Astrocyte (in vitro differentiated cells and primary cell): ENCODE results near the gene DVL3. TPM values are rescaled to one million over a fixed set of nuclear protein-coding genes. Genes with fewer than 3 reads are reported as not detected.

Experiments used
- DNase-seq: peaks from one replicate; pipeline ENCODE4 v3.0.0-alpha.2; 2010; ENCODE audit warnings: low read depth
- FAIRE-seq: peaks from 2 replicates; lab custom pipeline; 2011; peaks lifted over from hg19 to GRCh38; lab: Jason Lieb, UNC
- H2AFZ ChIP-seq: 2 replicates; pipeline ENCODE4 v1.6.0; 2012; ENCODE audit warnings: low read depth, low read length, inconsistent platforms
- H3K27ac ChIP-seq: 2 replicates; pipeline ENCODE4 v1.5.1; 2011; ENCODE audit warnings: low read depth, low read length, inconsistent platforms
- H3K27me3 ChIP-seq: 2 replicates; pipeline ENCODE4 v1.6.0; 2011; ENCODE audit warnings: low read length, inconsistent platforms; ENCODE audit not compliant: insufficient read depth
- H3K36me3 ChIP-seq: 2 replicates; pipeline ENCODE4 v1.5.1; 2011; ENCODE audit warnings: low read length, inconsistent platforms; ENCODE audit not compliant: insufficient read depth
- H3K4me1 ChIP-seq: 2 replicates; pipeline ENCODE4 v1.5.1; 2011; ENCODE audit warnings: low read length, inconsistent platforms; ENCODE audit not compliant: insufficient read depth
- H3K4me2 ChIP-seq: 2 replicates; pipeline ENCODE4 v1.6.0; 2012; ENCODE audit warnings: low read length, inconsistent platforms
- H3K4me3 ChIP-seq: 2 replicates; pipeline ENCODE4 v1.5.1; 2011; ENCODE audit warnings: low read depth, mild to moderate bottlenecking, low read length, inconsistent platforms; ENCODE audit not compliant: insufficient read depth
- H3K79me2 ChIP-seq: 2 replicates; pipeline ENCODE4 v1.6.0; 2012; ENCODE audit warnings: mild to moderate bottlenecking, low read length, inconsistent platforms; ENCODE audit not compliant: insufficient read depth
- H3K9ac ChIP-seq: 2 replicates; pipeline ENCODE4 v1.6.0; 2012; ENCODE audit warnings: mild to moderate bottlenecking, low read length, inconsistent platforms
- H3K9me3 ChIP-seq: 2 replicates; pipeline ENCODE4 v1.5.1; 2012; ENCODE audit warnings: low read depth, mild to moderate bottlenecking, low read length, inconsistent platforms; ENCODE audit not compliant: insufficient read depth
- H4K20me1 ChIP-seq: 2 replicates; pipeline ENCODE4 v1.6.0; 2012; ENCODE audit warnings: low read length, inconsistent platforms; ENCODE audit not compliant: insufficient read depth
- H3K27ac Mint-ChIP-seq: one replicate; pipeline ENCODE4 v1.8.0; 2021; ENCODE audit warnings: mild to moderate bottlenecking, mixed read lengths; ENCODE audit not compliant: unreplicated experiment
- H3K27me3 Mint-ChIP-seq: one replicate; pipeline ENCODE4 v1.8.0; 2021; ENCODE audit warnings: low read depth, mixed read lengths; ENCODE audit not compliant: unreplicated experiment
- H3K36me3 Mint-ChIP-seq: one replicate; pipeline ENCODE4 v1.8.0; 2021; ENCODE audit warnings: low read depth, mixed read lengths; ENCODE audit not compliant: unreplicated experiment
- H3K4me1 Mint-ChIP-seq: one replicate; pipeline ENCODE4 v1.8.0; 2021; ENCODE audit warnings: low read depth, mixed read lengths; ENCODE audit not compliant: unreplicated experiment
- H3K4me3 Mint-ChIP-seq: one replicate; pipeline ENCODE4 v1.8.0; 2021; ENCODE audit warnings: mild to moderate bottlenecking, moderate library complexity, mixed read lengths; ENCODE audit not compliant: unreplicated experiment
- H3K9me3 Mint-ChIP-seq: one replicate; pipeline ENCODE4 v1.8.0; 2021; ENCODE audit warnings: mild to moderate bottlenecking, mixed read lengths; ENCODE audit not compliant: unreplicated experiment
- EZH2 ChIP-seq: IDR thresholded peaks from 2 replicates; pipeline ENCODE4 v1.6.1; 2012; ENCODE audit warnings: mild to moderate bottlenecking, low read length, inconsistent platforms; ENCODE audit not compliant: insufficient read depth
- total RNA-seq: library from RNA; stranded (reverse); gene quantifications from 2 replicates; pipeline ENCODE4 v1.2.1, GENCODE V29; 2021
- TF ChIP-seq, protein P1 (sequence below): IDR thresholded peaks from 2 replicates; pipeline ENCODE4 v1.5.1; 2011; ENCODE audit warnings: low read depth, mild to moderate bottlenecking, inconsistent platforms, low read length, moderate library complexity; ENCODE audit not compliant: insufficient read depth

DVL3 gene
- total RNA-seq, 1 donor from 2014 or later: 110 TPM

DNA sequence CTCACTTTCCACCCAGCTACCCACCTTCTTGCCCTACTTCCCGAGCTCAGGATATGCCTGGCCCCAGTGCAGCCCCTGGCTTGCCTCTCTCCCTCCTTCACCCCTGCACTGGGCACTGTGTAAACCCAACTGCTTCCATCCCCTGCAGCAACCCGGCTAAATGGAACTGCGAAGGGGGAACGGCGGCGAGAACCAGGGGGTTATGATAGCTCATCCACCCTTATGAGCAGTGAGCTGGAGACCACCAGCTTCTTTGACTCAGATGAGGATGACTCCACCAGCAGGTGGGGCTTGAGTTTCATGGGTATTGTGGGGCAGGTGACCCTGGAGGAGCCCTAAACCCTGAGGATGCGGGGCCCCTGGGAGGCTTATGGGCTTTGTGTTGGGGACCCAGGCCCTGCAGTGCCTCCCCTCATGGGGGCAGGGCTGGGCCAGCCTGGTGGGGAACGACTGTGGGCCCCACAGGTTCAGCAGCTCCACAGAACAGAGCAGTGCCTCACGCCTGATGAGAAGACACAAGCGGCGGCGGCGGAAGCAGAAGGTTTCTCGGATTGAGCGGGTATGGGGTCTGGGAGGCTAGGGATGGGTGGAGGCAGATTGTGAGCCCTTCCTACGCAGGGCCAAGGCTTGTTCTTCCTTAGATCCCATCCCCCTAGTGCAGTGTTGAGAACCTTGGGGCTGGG is 9.6 kb downstream of the DVL3 start:
- peaks cover 37% of the 10 kb centered on the region for H3K36me3 Mint-ChIP-seq
- no peak for DNase-seq
- peaks cover 70% of the 10 kb centered on the region for H3K79me2 ChIP-seq

DNA sequence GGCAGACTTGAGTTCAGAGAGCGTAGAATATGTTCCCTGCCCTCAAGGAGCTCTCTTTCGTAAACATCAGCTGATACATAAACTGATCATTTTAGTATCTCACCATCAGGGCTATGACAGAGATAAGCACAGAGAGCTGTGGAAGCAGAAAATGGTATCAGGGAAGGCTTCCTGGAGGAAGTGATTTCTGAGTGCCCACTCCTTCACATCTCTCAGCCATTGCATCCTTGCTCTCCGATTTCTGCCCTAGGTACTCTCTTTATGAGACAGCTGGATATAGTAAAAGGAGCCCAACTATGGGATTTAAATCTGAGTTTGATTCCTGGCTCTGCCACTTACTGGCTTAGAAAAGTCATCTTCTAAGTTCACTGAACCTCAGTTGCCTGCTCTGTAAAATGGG is 10.4 kb downstream of the DVL3 start:
- no peaks in the 10 kb centered on the region for H3K9me3 ChIP-seq
- Mint-ChIP-seq H3K27me3 (no peaks in the 10 kb centered on the region), H3K36me3 (peaks cover 37% of the 10 kb centered on the region), H3K4me3 (no peak overlapping the region), H3K27ac (no peak overlapping the region), H3K4me1 (peaks cover 18% of the 10 kb centered on the region), H3K9me3 (no peaks in the 10 kb centered on the region)
- DNase-seq (no peak), FAIRE-seq (no peak)
- peaks cover 64% of the 10 kb centered on the region for H3K79me2 ChIP-seq
- H3K4me2 ChIP-seq: no peak overlapping the region
- no peak overlapping the region for H2AFZ ChIP-seq
- peaks cover 30% of the 10 kb centered on the region for H3K4me1 ChIP-seq
- peaks cover 35% of the 10 kb centered on the region for H3K36me3 ChIP-seq
- H3K9ac ChIP-seq: no peak overlapping the region
- H3K27me3 ChIP-seq: no peaks in the 10 kb centered on the region
- no peak overlapping the region for H3K27ac ChIP-seq
- no peak overlapping the region for H3K4me3 ChIP-seq
- peaks cover 80% of the 10 kb centered on the region for H4K20me1 ChIP-seq
- TF ChIP-seq, protein P1, sequence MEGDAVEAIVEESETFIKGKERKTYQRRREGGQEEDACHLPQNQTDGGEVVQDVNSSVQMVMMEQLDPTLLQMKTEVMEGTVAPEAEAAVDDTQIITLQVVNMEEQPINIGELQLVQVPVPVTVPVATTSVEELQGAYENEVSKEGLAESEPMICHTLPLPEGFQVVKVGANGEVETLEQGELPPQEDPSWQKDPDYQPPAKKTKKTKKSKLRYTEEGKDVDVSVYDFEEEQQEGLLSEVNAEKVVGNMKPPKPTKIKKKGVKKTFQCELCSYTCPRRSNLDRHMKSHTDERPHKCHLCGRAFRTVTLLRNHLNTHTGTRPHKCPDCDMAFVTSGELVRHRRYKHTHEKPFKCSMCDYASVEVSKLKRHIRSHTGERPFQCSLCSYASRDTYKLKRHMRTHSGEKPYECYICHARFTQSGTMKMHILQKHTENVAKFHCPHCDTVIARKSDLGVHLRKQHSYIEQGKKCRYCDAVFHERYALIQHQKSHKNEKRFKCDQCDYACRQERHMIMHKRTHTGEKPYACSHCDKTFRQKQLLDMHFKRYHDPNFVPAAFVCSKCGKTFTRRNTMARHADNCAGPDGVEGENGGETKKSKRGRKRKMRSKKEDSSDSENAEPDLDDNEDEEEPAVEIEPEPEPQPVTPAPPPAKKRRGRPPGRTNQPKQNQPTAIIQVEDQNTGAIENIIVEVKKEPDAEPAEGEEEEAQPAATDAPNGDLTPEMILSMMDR: no peak
- TF ChIP-seq EZH2: no peak

More for the DNA sequence above, 9.6 kb downstream of the DVL3 start:
- peaks cover 86% of the 10 kb centered on the region for H4K20me1 ChIP-seq
- H3K4me2 ChIP-seq: no peak overlapping the region
- peaks cover 35% of the 10 kb centered on the region for H3K36me3 ChIP-seq
- TF ChIP-seq EZH2: no peak
- TF ChIP-seq, protein P1: no peak
- Mint-ChIP-seq H3K27me3 (no peaks in the 10 kb centered on the region), H3K4me1 (peaks cover 24% of the 10 kb centered on the region), H3K4me3 (no peak overlapping the region), H3K27ac (peak overlapping the region; percentile 62), H3K9me3 (no peaks in the 10 kb centered on the region)
- no peak overlapping the region for H3K9ac ChIP-seq
- no peak overlapping the region for H2AFZ ChIP-seq
- no peak overlapping the region for H3K4me3 ChIP-seq
- H3K27ac ChIP-seq: no peak overlapping the region
- FAIRE-seq: no peak
- no peaks in the 10 kb centered on the region for H3K9me3 ChIP-seq
- peaks cover 35% of the 10 kb centered on the region for H3K4me1 ChIP-seq
- no peaks in the 10 kb centered on the region for H3K27me3 ChIP-seq

- Mint-ChIP-seq H3K27ac (no peak overlapping the region), H3K4me3 (peak overlapping the region; percentile 34), H3K4me1 (peaks cover 23% of the 10 kb centered on the region), H3K9me3 (no peaks in the 10 kb centered on the region), H3K36me3 (peaks cover 44% of the 10 kb centered on the region), H3K27me3 (no peaks in the 10 kb centered on the region)
- Histone ChIP-seq H3K9ac (no peak overlapping the region), H3K36me3 (peaks cover 41% of the 10 kb centered on the region), H2AFZ (no peak overlapping the region), H3K27me3 (no peaks in the 10 kb centered on the region), H3K4me3 (no peak overlapping the region), H3K4me1 (peaks cover 32% of the 10 kb centered on the region), H4K20me1 (peaks cover 76% of the 10 kb centered on the region), H3K79me2 (peaks cover 53% of the 10 kb centered on the region), H3K9me3 (no peaks in the 10 kb centered on the region), H3K4me2 (no peak overlapping the region), H3K27ac (no peak overlapping the region)
- no peak for DNase-seq
- TF ChIP-seq, protein P1: no peak
- TF ChIP-seq EZH2: no peak
- no peak for FAIRE-seq
Observed at GRCh38 chr3:184166671-184167070, 11.5 kb downstream of the DVL3 start.
